GM18907 (cell line): ENCODE results near the gene PEPD.
"Not testable (repeated sequence)": the region's sequence is repeated elsewhere in the genome, so short reads cannot be mapped to it uniquely, and the experiment has no call there.

Experiments
- ATAC-seq: cut with Tn5 transposase; IDR thresholded peaks from one replicate; pipeline ENCODE4 v1.9.1; 2021; ENCODE audit warnings: mild to moderate bottlenecking, moderate library complexity; ENCODE audit not compliant: unreplicated experiment

PEPD gene

GRCh38 chr19:33479570-33479969 lies 42.0 kb downstream of the PEPD start:
- ATAC-seq = not testable (repeated sequence)

GRCh38 chr19:33477781-33478180 lies 43.8 kb downstream of the PEPD start:
- no peak for ATAC-seq

GRCh38 chr19:33476151-33476707 lies 45.4 kb downstream of the PEPD start:
- ATAC-seq = no peak

GRCh38 chr19:33473653-33474305 lies 47.8 kb downstream of the PEPD start:
- no peak for ATAC-seq

GRCh38 chr19:33472691-33473652 lies 48.6 kb downstream of the PEPD start:
- no peak for ATAC-seq

GRCh38 chr19:33472226-33472625 lies 49.4 kb downstream of the PEPD start:
- ATAC-seq = no peak

GRCh38 chr19:33471111-33471996 lies 50.2 kb downstream of the PEPD start:
- no peak for ATAC-seq

- no peak for ATAC-seq
Observed at GRCh38 chr19:33470686-33471085, 50.9 kb downstream of the PEPD start.

GRCh38 chr19:33470040-33470330 lies 51.6 kb downstream of the PEPD start:
- no peak for ATAC-seq

GRCh38 chr19:33469171-33470039 lies 52.2 kb downstream of the PEPD start:
- no peak for ATAC-seq

- no peak for ATAC-seq
Observed at GRCh38 chr19:33468361-33469170, 53.0 kb downstream of the PEPD start.

GRCh38 chr19:33467851-33468250 lies 53.7 kb downstream of the PEPD start:
- no peak for ATAC-seq

GRCh38 chr19:33465834-33466233 lies 55.8 kb downstream of the PEPD start:
- ATAC-seq = no peak

- no peak for ATAC-seq
Observed at GRCh38 chr19:33465371-33465770, 56.2 kb downstream of the PEPD start.

GRCh38 chr19:33464733-33465115 lies 56.9 kb downstream of the PEPD start:
- no peak for ATAC-seq

- ATAC-seq = no peak
Observed at GRCh38 chr19:33464010-33464732, 57.4 kb downstream of the PEPD start.

GRCh38 chr19:33463199-33463598 lies 58.4 kb downstream of the PEPD start:
- no peak for ATAC-seq

- ATAC-seq = no peak
Observed at GRCh38 chr19:33462112-33462791, 59.3 kb downstream of the PEPD start.
